ENCODE measurements around the gene LFNG.
"Not testable (repeated sequence)": the region's sequence is repeated elsewhere in the genome, so short reads cannot be mapped to it uniquely, and the experiment has no call there.

Gene LFNG

GRCh38 chr7:2530071-2530987, 10.8 kb downstream of the LFNG start:
- DNase-seq (ENCODE audit: low read depth), result peak; percentile 69

- DNase-seq (ENCODE audit: low read depth), result not testable (repeated sequence)
These were observed 11.6 kb downstream of the LFNG start for GRCh38 chr7:2530994-2531795.

GRCh38 chr7:2531796-2532110, 12.2 kb downstream of the LFNG start:
- not testable (repeated sequence) for DNase-seq (ENCODE audit: low read depth)

GRCh38 chr7:2532199-2532772, 12.7 kb downstream of the LFNG start:
- DNase-seq (ENCODE audit: low read depth), result not testable (repeated sequence)

- not testable (repeated sequence) for DNase-seq (ENCODE audit: low read depth)
These were observed 13.2 kb downstream of the LFNG start for GRCh38 chr7:2532816-2533215.

- not testable (repeated sequence) for DNase-seq (ENCODE audit: low read depth)
These were observed 14.0 kb downstream of the LFNG start for GRCh38 chr7:2533566-2533965.

- DNase-seq (ENCODE audit: low read depth), result not testable (repeated sequence)
These were observed 14.6 kb downstream of the LFNG start for GRCh38 chr7:2534214-2534613.

GRCh38 chr7:2535872-2536627, 16.5 kb downstream of the LFNG start:
- DNase-seq (ENCODE audit: low read depth), result not testable (repeated sequence)

GRCh38 chr7:2537981-2538851, 18.6 kb downstream of the LFNG start:
- DNase-seq (ENCODE audit: low read depth), result no peak

GRCh38 chr7:2539031-2539911, 19.7 kb downstream of the LFNG start:
- DNase-seq (ENCODE audit: low read depth), result no peak

- no peak for DNase-seq (ENCODE audit: low read depth)
These were observed 20.6 kb downstream of the LFNG start for GRCh38 chr7:2540133-2540532.

GRCh38 chr7:2540641-2541051, 21.1 kb downstream of the LFNG start:
- DNase-seq (ENCODE audit: low read depth), result no peak

- DNase-seq (ENCODE audit: low read depth), result no peak
These were observed 21.9 kb downstream of the LFNG start for GRCh38 chr7:2541291-2542010.

- no peak for DNase-seq (ENCODE audit: low read depth)
These were observed 22.7 kb downstream of the LFNG start for GRCh38 chr7:2542011-2542915.

- DNase-seq (ENCODE audit: low read depth), result no peak
These were observed 23.6 kb downstream of the LFNG start for GRCh38 chr7:2542916-2543871.

- no peak for DNase-seq (ENCODE audit: low read depth)
These were observed 25.1 kb downstream of the LFNG start for GRCh38 chr7:2544541-2545188.

Data from stimulated activated CD8-positive, alpha-beta memory T cell treated with anti-CD3 and anti-CD28 coated beads, Interleukin-12 subunit alpha, Interleukin-12 subunit beta, amount 100 ng/mL, for 4 hours (primary cell).